A549 (cell line): ENCODE results near the gene ATRN.

Source experiments
- CTCF ChIP-seq: fragments of >200 bp; sonication (Bioruptor Twin); formaldehyde crosslinking; IDR thresholded peaks from 3 replicates; pipeline ENCODE4 v1.5.1; 2016
- HDAC2 ChIP-seq: fragments of 200-600 bp; sonication (generic); IDR thresholded peaks from 2 replicates; pipeline ENCODE4 v1.6.1; 2016
- POLR2A ChIP-seq: IDR thresholded peaks from 2 replicates; pipeline ENCODE4 v1.6.1; 2012; ENCODE audit warnings: mild to moderate bottlenecking, low read length
- RAD21 ChIP-seq, 2 experiments: fragments of >200 bp in 1 of 2; sonication (Bioruptor Twin) in 1 of 2; formaldehyde crosslinking in 1 of 2; IDR thresholded peaks in 1 of 2; conservative IDR thresholded peaks in 1 of 2; 2 replicates in 1 of 2; 3 replicates in 1 of 2; pipeline ENCODE4 v1.6.1; 2012 to 2018; ENCODE audit warnings: inconsistent platforms in 1 of 2
- REST ChIP-seq: fragments of 200-600 bp; sonication (generic); IDR thresholded peaks from 2 replicates; pipeline ENCODE4 v1.6.1; 2016; ENCODE audit warnings: antibody characterized with exemption, mild to moderate bottlenecking, moderate library complexity
- SMC3 ChIP-seq: fragments of >200 bp; sonication (Bioruptor Twin); formaldehyde crosslinking; IDR thresholded peaks from 3 replicates; pipeline ENCODE4 v1.6.1; 2018; ENCODE audit warnings: inconsistent platforms
- USF2 ChIP-seq: fragments of 450-650 bp; IDR thresholded peaks from 2 replicates; pipeline ENCODE4 v1.6.1; 2014; ENCODE audit warnings: antibody characterized with exemption
- ZSCAN20 ChIP-seq: fragments of 250-450 bp; sonication (Bioruptor Pico); IDR thresholded peaks from 2 replicates; pipeline ENCODE4 v1.8.0; 2022; ENCODE audit warnings: mild to moderate bottlenecking, moderate library complexity

GRCh38 chr20:3559231-3559630 lies 88.4 kb downstream of the ATRN start:
- TF ChIP-seq CTCF (no peak), POLR2A (no peak), ZSCAN20 (no peak), SMC3 (no peak), HDAC2 (no peak), RAD21 (conservative IDR thresholded peaks at IDR 0.05 in 1 of 2, IDR thresholded peaks at IDR 0.05 in 1 of 2) (no peak), REST (no peak), USF2 (no peak)
